ENCODE results near the gene FOXC2. TPM values are rescaled to one million over a fixed set of nuclear protein-coding genes. Genes with fewer than 3 reads are reported as not detected.

The FOXC2 gene
- total RNA-seq, 2 experiments from 2014 or later = not detected

- H3K4me3 Mint-ChIP-seq = no peak overlapping the region
- peaks cover 4% of the 10 kb centered on the region for H3K36me3 Mint-ChIP-seq
- H3K27ac Mint-ChIP-seq = no peak overlapping the region
- no peak for DNase-seq
- H3K4me1 Mint-ChIP-seq = no peaks in the 10 kb centered on the region
- H3K9me3 Mint-ChIP-seq = no peaks in the 10 kb centered on the region
- H3K27me3 Mint-ChIP-seq = no peaks in the 10 kb centered on the region
Observed at GRCh38 chr16:86529160-86529559, 37.5 kb upstream of the FOXC2 start.

DNA sequence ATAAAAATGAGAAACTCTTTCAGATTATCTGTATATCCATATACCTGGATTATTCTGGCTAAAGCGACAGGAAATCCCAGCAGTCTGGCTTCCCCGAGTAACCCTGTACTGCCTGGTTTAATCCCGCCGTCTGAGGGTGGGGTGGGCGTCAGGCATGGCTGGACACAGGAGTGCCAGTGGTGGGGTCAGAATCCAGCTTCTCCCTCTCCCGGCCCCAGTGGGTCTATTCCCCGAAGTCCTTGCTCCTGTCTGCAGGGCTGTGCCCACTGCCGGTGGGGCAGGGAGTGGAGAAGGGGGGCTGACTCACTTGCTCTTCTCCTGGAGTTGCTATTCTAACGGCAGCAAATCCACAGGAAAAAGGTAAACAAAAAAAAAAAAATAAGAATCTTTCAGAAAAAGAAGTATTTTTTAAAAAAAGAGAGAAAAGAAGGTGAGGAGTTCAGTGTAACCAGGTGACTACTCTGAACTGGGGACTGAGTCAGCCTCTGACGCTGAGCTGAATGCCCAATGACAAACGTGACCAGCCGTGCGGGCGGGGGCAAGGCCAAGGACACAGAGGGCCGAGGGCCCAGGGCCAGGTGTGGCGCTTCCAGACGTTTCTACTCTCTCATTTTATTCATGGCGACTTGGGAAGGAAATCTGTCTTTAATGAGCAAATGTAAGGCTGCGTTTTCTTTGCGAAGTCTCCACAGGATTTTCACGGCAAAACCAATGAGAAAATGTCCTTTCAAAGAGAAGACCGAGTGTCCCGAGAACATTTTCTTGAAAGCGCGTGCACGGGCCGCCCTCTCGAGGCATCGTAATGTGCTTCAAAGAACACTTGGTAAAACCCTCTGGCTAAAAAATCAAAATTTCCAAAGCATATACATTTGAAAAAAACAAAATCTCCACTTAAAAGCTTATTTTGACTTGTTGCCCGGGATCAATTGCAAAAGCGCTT lies 36.1 kb upstream of the FOXC2 start:
- no peaks in the 10 kb centered on the region for H3K27me3 Mint-ChIP-seq
- DNase-seq = no peak
- H3K27ac Mint-ChIP-seq = no peak overlapping the region
- no peaks in the 10 kb centered on the region for H3K9me3 Mint-ChIP-seq
- H3K36me3 Mint-ChIP-seq = peaks cover 4% of the 10 kb centered on the region
- H3K4me3 Mint-ChIP-seq = no peak overlapping the region
- H3K4me1 Mint-ChIP-seq = no peaks in the 10 kb centered on the region

GRCh38 chr16:86531191-86531545 lies 35.5 kb upstream of the FOXC2 start:
- Mint-ChIP-seq H3K36me3 (peaks cover 4% of the 10 kb centered on the region), H3K4me1 (no peaks in the 10 kb centered on the region), H3K9me3 (no peaks in the 10 kb centered on the region), H3K4me3 (no peak overlapping the region), H3K27ac (no peak overlapping the region), H3K27me3 (no peaks in the 10 kb centered on the region)
- no peak for DNase-seq

GRCh38 chr16:86531641-86532525 lies 34.7 kb upstream of the FOXC2 start:
- no peak overlapping the region for H3K4me3 Mint-ChIP-seq

DNA sequence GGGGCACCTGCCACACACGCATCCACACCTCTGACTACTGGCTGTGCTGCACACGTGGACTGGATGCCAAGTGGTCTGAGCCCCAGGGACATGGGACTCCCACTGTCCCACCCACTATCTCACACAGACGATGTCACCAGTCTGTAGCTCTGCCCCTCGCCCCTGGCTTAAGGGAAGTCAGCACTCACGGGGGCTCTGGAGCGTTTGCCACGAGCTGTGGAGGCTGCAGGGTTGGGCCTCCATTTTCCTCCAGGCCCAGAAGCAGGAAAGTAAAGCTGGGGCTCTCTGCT lies 34.2 kb upstream of the FOXC2 start:
- no peak for DNase-seq
- Mint-ChIP-seq H3K27me3 (no peaks in the 10 kb centered on the region), H3K4me3 (no peak overlapping the region), H3K9me3 (no peaks in the 10 kb centered on the region), H3K36me3 (peaks cover 2% of the 10 kb centered on the region), H3K27ac (no peak overlapping the region), H3K4me1 (no peaks in the 10 kb centered on the region)

More at GRCh38 chr16:86531641-86532525, 34.7 kb upstream of the FOXC2 start:
- H3K27ac Mint-ChIP-seq = no peak overlapping the region
- H3K4me1 Mint-ChIP-seq = no peaks in the 10 kb centered on the region
- no peaks in the 10 kb centered on the region for H3K9me3 Mint-ChIP-seq
- no peak for DNase-seq
- peaks cover 2% of the 10 kb centered on the region for H3K36me3 Mint-ChIP-seq
- no peaks in the 10 kb centered on the region for H3K27me3 Mint-ChIP-seq

DNA sequence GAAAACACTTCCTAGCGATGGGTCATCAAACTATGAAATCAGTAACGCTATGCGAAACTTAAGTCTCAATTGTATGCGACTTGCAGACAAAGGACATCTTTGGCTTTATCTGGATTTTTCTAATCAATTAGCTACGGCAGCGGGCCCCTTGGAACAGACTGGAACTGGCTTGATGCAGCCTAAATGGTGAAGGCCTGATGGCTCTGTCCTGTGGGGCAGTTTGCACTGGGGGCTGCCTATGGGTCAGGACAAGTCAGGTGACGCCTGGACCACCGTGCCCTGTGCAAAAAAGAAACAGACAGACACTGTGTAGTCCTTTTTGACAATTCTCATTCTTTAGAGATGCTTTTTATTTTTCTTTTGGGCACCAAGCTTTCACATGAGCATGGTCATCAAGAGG lies 33.6 kb upstream of the FOXC2 start:
- Mint-ChIP-seq H3K4me1 (no peaks in the 10 kb centered on the region), H3K4me3 (no peak overlapping the region), H3K9me3 (no peaks in the 10 kb centered on the region), H3K27me3 (no peaks in the 10 kb centered on the region), H3K27ac (no peak overlapping the region), H3K36me3 (peaks cover 2% of the 10 kb centered on the region)
- DNase-seq = no peak

DNA sequence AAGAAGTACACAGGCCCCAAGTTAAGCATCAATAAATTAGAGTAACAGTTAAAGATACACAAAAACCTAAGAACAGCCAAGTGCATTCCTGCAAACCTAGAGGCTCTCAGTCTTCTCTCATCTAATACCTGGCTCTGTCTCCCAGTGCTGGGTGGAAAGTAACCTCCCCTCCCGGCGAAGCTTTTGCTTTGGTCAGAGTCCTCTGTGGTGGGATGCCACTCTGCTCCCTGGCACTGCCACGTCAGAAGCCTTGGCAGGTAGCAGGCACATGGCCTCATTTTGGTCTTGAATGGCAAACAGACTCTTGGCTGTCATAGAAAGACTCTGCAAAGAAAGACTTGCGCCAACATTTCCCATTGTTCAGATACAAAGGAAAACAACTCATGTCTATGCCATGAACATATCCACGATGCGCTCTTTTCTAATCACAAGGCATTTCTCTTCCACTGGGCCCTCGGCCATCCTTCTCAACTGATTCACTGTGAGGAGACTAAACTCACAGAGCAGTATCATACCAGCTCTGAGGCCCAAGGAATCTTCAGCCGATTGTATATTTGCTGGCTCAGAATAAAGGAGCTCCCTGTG lies 32.8 kb upstream of the FOXC2 start:
- H3K27me3 Mint-ChIP-seq = no peaks in the 10 kb centered on the region
- H3K36me3 Mint-ChIP-seq = peaks cover 2% of the 10 kb centered on the region
- peak overlapping the region; percentile 31 for H3K27ac Mint-ChIP-seq
- no peaks in the 10 kb centered on the region for H3K4me1 Mint-ChIP-seq
- no peaks in the 10 kb centered on the region for H3K9me3 Mint-ChIP-seq
- no peak overlapping the region for H3K4me3 Mint-ChIP-seq
- no peak for DNase-seq

DNA sequence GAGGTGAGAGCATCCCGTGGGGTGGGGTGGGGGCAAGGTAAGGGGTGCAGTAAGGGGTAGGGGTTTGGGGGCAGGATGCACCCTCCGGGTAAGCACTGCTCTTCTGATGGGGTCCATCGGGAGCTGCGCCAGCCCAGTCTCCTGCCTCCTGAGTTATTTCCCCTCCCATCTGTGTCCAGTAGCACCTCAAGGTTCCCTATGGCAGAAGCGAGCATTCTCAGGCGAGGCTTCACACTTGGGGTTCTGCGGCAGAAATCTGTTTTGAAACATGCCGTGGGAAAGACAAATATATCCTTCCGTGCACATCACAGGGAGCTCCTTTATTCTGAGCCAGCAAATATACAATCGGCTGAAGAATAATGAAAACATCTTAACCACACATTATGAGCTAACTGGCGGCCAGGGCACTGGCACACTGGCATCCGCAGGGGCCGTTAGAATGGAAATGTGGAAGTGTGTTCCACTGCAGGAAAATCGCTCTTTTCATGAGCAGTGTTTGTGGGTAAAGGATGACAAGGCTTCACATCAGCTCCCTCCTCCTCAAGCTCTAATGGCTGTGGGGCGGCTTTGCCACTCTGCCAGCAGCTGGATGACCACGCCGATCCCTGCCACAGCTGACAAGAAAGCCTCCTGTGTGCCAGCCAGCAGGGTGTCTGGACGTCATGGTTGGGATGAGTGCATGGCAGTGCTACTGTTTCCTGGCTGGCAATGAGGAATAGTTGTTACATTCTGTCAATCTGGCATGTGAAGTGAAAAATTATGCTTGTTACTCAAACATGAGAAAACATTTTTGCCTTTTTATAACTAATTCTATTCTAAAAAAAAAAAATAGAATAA lies 31.6 kb upstream of the FOXC2 start:
- Mint-ChIP-seq H3K4me3 (no peak overlapping the region), H3K9me3 (no peaks in the 10 kb centered on the region), H3K36me3 (peaks cover under 1% of the 10 kb centered on the region), H3K27me3 (no peaks in the 10 kb centered on the region), H3K4me1 (no peaks in the 10 kb centered on the region), H3K27ac (no peak overlapping the region)
- no peak for DNase-seq

DNA sequence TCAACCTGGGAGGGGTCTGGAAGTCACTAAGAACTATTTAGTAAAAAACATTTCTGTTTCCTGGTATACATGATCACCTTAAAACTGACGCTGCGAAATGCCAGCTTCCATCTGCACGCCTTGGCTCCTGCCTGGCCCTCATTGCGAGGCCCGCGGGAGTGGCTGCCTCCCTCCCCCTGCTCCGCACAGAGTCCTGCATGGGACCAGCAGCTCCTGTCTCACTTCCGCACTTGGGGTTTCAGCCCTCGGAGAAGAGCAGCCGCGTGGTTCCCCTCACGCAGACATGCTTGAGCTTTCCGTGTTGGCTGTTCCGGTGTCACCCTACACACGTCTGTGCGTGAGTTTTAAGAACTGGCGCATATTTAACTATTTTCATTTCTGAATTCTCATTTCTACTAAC lies 30.0 kb upstream of the FOXC2 start:
- Mint-ChIP-seq H3K27ac (no peak overlapping the region), H3K4me3 (no peak overlapping the region), H3K9me3 (no peaks in the 10 kb centered on the region), H3K27me3 (no peaks in the 10 kb centered on the region), H3K4me1 (no peaks in the 10 kb centered on the region), H3K36me3 (peaks cover 1% of the 10 kb centered on the region)
- DNase-seq = no peak

DNA sequence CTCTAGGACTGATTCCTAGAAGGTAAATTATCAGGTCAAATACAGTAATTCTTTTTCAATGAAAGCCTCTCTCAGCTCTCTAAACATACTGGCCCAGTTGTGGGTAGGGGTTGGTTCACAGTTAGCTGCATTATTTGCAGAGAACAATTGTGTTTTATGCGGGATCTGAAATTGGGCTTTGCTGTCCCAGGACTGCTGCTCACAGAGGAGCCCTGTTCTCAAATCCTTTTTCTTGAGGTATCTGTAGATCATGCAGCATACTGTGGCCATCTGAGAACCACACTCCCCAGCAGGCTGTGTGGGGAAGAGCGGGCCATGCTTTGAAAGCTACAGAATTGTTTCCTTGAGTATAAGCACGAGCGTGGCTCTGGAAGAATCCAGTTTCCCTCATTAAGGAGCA lies 29.1 kb upstream of the FOXC2 start:
- Mint-ChIP-seq H3K36me3 (peaks cover 2% of the 10 kb centered on the region), H3K4me1 (no peaks in the 10 kb centered on the region), H3K27me3 (no peaks in the 10 kb centered on the region), H3K27ac (no peak overlapping the region), H3K9me3 (no peaks in the 10 kb centered on the region), H3K4me3 (no peak overlapping the region)
- DNase-seq = no peak

DNA sequence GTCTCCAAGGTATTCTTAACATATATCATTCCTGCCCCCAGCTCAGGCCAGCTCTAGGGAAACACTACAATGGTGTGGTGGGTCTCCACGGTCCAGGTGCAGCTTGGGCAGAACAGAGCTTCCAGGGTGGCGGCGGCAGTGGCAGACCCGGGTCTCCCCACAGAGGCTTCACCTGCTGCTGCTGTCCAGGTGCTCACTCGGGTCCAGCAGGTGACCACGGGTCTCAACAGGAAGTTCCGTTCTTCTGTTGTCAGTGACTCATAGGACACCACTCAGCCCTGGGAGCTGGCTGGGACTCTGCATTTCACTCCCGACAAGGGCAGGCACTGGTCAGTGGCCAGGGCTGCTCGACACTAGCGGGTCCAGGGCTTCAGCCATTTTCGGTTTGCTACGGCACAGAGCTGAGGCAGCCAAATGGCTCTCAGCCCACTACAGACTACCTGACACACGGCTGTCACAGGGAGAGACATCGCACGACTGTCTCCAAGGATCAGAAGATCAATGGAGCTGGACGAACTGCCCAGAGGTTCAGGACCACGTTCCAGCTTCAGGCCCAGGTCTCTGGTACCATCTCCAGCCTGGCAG lies 28.3 kb upstream of the FOXC2 start:
- H3K27ac Mint-ChIP-seq = no peak overlapping the region
- H3K4me3 Mint-ChIP-seq = no peak overlapping the region
- H3K9me3 Mint-ChIP-seq = no peaks in the 10 kb centered on the region
- no peaks in the 10 kb centered on the region for H3K27me3 Mint-ChIP-seq
- no peaks in the 10 kb centered on the region for H3K4me1 Mint-ChIP-seq
- peaks cover 2% of the 10 kb centered on the region for H3K36me3 Mint-ChIP-seq
- no peak for DNase-seq

- DNase-seq = no peak
- Mint-ChIP-seq H3K36me3 (peaks cover 14% of the 10 kb centered on the region), H3K4me1 (peaks cover 2% of the 10 kb centered on the region), H3K27me3 (no peaks in the 10 kb centered on the region), H3K4me3 (no peak overlapping the region), H3K9me3 (no peaks in the 10 kb centered on the region), H3K27ac (no peak overlapping the region)
Observed at GRCh38 chr16:86540894-86541293, 25.7 kb upstream of the FOXC2 start.

- H3K36me3 Mint-ChIP-seq = peaks cover 14% of the 10 kb centered on the region
- H3K27me3 Mint-ChIP-seq = no peaks in the 10 kb centered on the region
- no peak overlapping the region for H3K4me3 Mint-ChIP-seq
- H3K27ac Mint-ChIP-seq = no peak overlapping the region
- H3K4me1 Mint-ChIP-seq = peaks cover 2% of the 10 kb centered on the region
- H3K9me3 Mint-ChIP-seq = no peaks in the 10 kb centered on the region
- DNase-seq = no peak
Observed at GRCh38 chr16:86541560-86541959, 25.1 kb upstream of the FOXC2 start.

Data from activated naive CD8-positive, alpha-beta T cell treated with anti-CD3 and anti-CD28 coated beads for 36 hours (primary cell).